Omental fat pad (tissue), 4 donors: ENCODE results near the gene ANK2. TPM values are rescaled to one million over a fixed set of nuclear protein-coding genes. Genes with fewer than 3 reads are reported as not detected.

ENCODE experiments used
- ATAC-seq: fragments of 150-250 bp; one replicate; pipeline ENCODE4 v1.9.1; 2016; ENCODE audit warnings: mild to moderate bottlenecking, moderate library complexity; ENCODE audit not compliant: low FRiP score
- DNase-seq: peaks from one replicate; pipeline ENCODE4 v3.0.0-alpha.2; 2019; ENCODE audit warnings: low spot score
- CTCF ChIP-seq, 3 donors: fragments of 450-650 bp; IDR thresholded peaks; one replicate each; pipeline ENCODE4 v1.5.1; 2016 to 2017; ENCODE audit warnings: antibody characterized with exemption in 3 of 3, mild to moderate bottlenecking in 3 of 3, moderate library complexity in 2 of 3
- total RNA-seq, 4 donors: library from RNA; depleted of rRNA; stranded (reverse); fragments of >200 nt; gene quantifications; one replicate each; pipeline ENCODE4 v1.1.0, GENCODE V29; 2016

The ANK2 gene
- total RNA-seq, 4 donors from 2014 or later, result 51.4 to 200 (median 84.9) TPM

GRCh38 chr4:113153529-113154101 lies 104.2 kb downstream of the ANK2 start:
- no peak for ATAC-seq
- DNase-seq, result no peak
- no peak for TF ChIP-seq CTCF (IDR thresholded peaks at IDR 0.05)

DNA sequence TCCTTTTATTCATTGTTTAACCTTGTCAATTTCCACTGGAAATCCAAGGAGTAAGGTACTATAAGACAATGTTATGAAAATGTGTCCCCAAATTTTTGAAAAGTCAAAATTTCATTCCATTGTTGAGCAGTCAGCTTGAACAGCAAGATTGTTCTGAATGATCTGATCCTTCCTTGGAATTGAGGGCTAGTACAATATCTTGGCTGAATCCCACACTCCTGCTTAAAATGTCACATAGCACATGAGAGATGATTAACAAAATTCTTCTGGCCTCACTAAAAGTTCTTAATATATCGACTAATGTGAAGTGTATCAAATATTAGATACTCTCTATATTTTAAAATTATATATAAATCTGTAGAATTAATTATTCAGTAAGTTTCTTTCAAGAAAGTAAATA lies 104.8 kb downstream of the ANK2 start:
- ATAC-seq (no peak), DNase-seq (no peak)
- TF ChIP-seq CTCF (IDR thresholded peaks at IDR 0.05), result no peak

DNA sequence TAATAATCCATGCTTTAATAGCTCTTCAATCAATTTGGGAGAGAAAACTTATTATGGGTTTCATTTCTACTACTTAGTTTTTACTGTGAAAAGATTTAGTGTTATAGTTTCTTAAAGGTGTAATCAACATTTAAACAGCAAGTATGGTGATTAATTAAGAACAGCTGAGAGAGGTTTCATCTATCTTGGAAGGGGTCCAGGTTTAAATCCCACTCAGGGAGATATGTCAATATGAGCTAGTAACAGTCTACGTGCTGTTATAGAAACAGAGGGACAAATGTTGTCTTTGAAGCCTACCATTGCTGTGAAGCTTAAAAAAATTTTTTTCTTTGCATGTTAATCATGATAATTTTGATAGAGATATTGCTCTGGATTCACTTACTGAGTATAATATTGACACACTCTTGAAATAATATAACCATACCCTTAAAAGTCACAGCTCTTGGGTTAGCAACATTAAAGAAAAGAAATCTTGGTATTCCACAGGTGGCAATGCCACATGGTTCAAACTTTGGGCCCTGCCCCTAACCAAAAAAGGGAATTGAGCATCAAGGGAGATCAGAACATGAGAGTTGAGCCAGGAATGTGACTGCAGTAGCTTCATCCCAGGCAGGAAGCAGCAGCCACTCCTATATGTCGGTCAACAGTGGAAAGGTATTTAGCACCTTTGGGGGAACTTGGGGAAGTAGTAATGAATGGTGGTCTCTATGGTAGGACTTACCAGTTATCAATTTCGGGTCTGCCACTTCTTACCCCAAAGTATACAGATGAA lies 107.8 kb downstream of the ANK2 start:
- no peak for TF ChIP-seq CTCF (IDR thresholded peaks at IDR 0.05)
- ATAC-seq (no peak), DNase-seq (no peak)

DNA sequence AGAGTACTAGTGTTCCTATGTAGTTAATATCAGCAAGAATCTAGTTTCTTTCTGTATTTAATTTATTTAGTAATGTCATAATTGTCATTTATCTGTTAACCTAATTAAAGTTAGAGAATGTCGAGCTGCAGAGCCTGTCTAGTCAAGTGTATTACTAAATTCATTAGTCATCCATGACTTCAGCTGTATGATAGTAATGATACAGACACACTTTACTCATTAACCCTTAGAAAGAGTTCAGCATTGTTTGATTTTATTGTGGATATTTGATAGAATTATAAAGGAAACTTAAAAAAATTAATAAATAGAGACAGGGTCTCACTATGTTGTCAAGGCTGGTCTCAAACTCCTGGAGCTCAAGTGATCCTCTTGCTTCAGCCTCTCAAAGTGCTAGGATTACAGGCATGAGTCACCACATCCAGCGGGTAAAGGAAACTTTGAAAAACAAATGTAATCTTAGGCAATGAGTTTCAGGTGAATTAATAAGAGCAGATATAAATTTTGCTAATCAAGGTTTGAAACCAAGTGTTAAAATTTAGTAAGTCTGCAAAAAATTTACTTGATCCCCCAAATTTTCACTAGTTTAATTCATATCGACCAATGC lies 110.6 kb downstream of the ANK2 start:
- DNase-seq (no peak), ATAC-seq (no peak)
- no peak for TF ChIP-seq CTCF (IDR thresholded peaks at IDR 0.05)

GRCh38 chr4:113160548-113160947 lies 111.1 kb downstream of the ANK2 start:
- DNase-seq (no peak), ATAC-seq (no peak)
- no peak for TF ChIP-seq CTCF (IDR thresholded peaks at IDR 0.05)

- ATAC-seq (no peak), DNase-seq (no peak)
- no peak for TF ChIP-seq CTCF (IDR thresholded peaks at IDR 0.05)
These were observed 112.6 kb downstream of the ANK2 start for GRCh38 chr4:113162089-113162488.
